Measurements from ENCODE around the gene ZBTB18. TPM values are rescaled to one million over a fixed set of nuclear protein-coding genes. Genes with fewer than 3 reads are reported as not detected.
A peak's percentile ranks its signal among the peaks of the same experiment; 100 is the strongest.
"Not testable (repeated sequence)": the region's sequence is repeated elsewhere in the genome, so short reads cannot be mapped to it uniquely, and the experiment has no call there.

Gene ZBTB18
- total RNA-seq, 6 experiments from 2014 or later, result 19.4 to 24.5 (median 22.0) TPM

- Mint-ChIP-seq H3K4me3 (no peak overlapping the region; the same call in 1 of the 2 replicates), H3K9me3 (no peaks in the 10 kb centered on the region), H3K27ac (no peak overlapping the region), H3K27me3 (ENCODE audit: insufficient read depth) (peaks cover 15% of the 10 kb centered on the region), H3K36me3 (ENCODE audit: low read depth) (no peaks in the 10 kb centered on the region), H3K4me1 (ENCODE audit: low read depth) (peaks cover 15% of the 10 kb centered on the region)
- peak; percentile 19; the same call in 1 of the 2 replicates for TF ChIP-seq CTCF (IDR thresholded peaks at IDR 0.05)
- DNase-seq, result no peak
Measured at GRCh38 chr1:244010191-244010590, 40.9 kb upstream of the ZBTB18 start.

- TF ChIP-seq CTCF (IDR thresholded peaks at IDR 0.05), result no peak
- no peak for DNase-seq
- Mint-ChIP-seq H3K4me1 (ENCODE audit: low read depth) (peaks cover 15% of the 10 kb centered on the region), H3K36me3 (ENCODE audit: low read depth) (no peaks in the 10 kb centered on the region), H3K27ac (no peak overlapping the region), H3K4me3 (no peak overlapping the region; the same call in 1 of the 2 replicates), H3K27me3 (ENCODE audit: insufficient read depth) (peaks cover 15% of the 10 kb centered on the region), H3K9me3 (no peaks in the 10 kb centered on the region)
Measured at GRCh38 chr1:244010703-244011123, 40.4 kb upstream of the ZBTB18 start.

- H3K4me3 Mint-ChIP-seq, result no peak overlapping the region
- H3K4me1 Mint-ChIP-seq (ENCODE audit: low read depth), result peaks cover 15% of the 10 kb centered on the region
- no peaks in the 10 kb centered on the region for H3K36me3 Mint-ChIP-seq (ENCODE audit: low read depth)
- no peak for DNase-seq
- peaks cover 15% of the 10 kb centered on the region for H3K27me3 Mint-ChIP-seq (ENCODE audit: insufficient read depth)
- H3K27ac Mint-ChIP-seq, result no peak overlapping the region
- no peak for TF ChIP-seq CTCF (IDR thresholded peaks at IDR 0.05)
- no peaks in the 10 kb centered on the region for H3K9me3 Mint-ChIP-seq
Measured at GRCh38 chr1:244011271-244011670, 39.8 kb upstream of the ZBTB18 start.

- no peaks in the 10 kb centered on the region for H3K36me3 Mint-ChIP-seq (ENCODE audit: low read depth)
- no peaks in the 10 kb centered on the region for H3K9me3 Mint-ChIP-seq
- no peak for DNase-seq
- peaks cover 15% of the 10 kb centered on the region for H3K27me3 Mint-ChIP-seq (ENCODE audit: insufficient read depth)
- no peak overlapping the region for H3K4me3 Mint-ChIP-seq
- no peak for TF ChIP-seq CTCF (IDR thresholded peaks at IDR 0.05)
- H3K4me1 Mint-ChIP-seq (ENCODE audit: low read depth), result peaks cover 15% of the 10 kb centered on the region
- no peak overlapping the region for H3K27ac Mint-ChIP-seq
Measured at GRCh38 chr1:244011786-244012185, 39.3 kb upstream of the ZBTB18 start.

GRCh38 chr1:244012202-244012601, 38.9 kb upstream of the ZBTB18 start:
- Mint-ChIP-seq H3K27ac (no peak overlapping the region), H3K27me3 (ENCODE audit: insufficient read depth) (peaks cover 12% of the 10 kb centered on the region), H3K4me1 (ENCODE audit: low read depth) (peaks cover 15% of the 10 kb centered on the region), H3K9me3 (no peaks in the 10 kb centered on the region), H3K36me3 (ENCODE audit: low read depth) (no peaks in the 10 kb centered on the region), H3K4me3 (no peak overlapping the region)
- no peak for TF ChIP-seq CTCF (IDR thresholded peaks at IDR 0.05)
- DNase-seq, result peak; percentile 11

- no peak for TF ChIP-seq CTCF (IDR thresholded peaks at IDR 0.05)
- H3K4me1 Mint-ChIP-seq (ENCODE audit: low read depth), result peaks cover 15% of the 10 kb centered on the region
Measured at GRCh38 chr1:244013100-244013499, 38.0 kb upstream of the ZBTB18 start.

GRCh38 chr1:244014862-244015261, 36.2 kb upstream of the ZBTB18 start:
- not testable (repeated sequence) for H3K36me3 Mint-ChIP-seq (ENCODE audit: low read depth); DNase-seq; H3K27ac Mint-ChIP-seq; H3K9me3 Mint-ChIP-seq; H3K4me3 Mint-ChIP-seq
- Mint-ChIP-seq H3K27me3 (ENCODE audit: insufficient read depth) (peaks cover 13% of the 10 kb centered on the region), H3K4me1 (ENCODE audit: low read depth) (peaks cover 15% of the 10 kb centered on the region)

More at GRCh38 chr1:244013100-244013499, 38.0 kb upstream of the ZBTB18 start:
- Mint-ChIP-seq H3K36me3 (ENCODE audit: low read depth) (no peaks in the 10 kb centered on the region), H3K9me3 (no peaks in the 10 kb centered on the region), H3K4me3 (no peak overlapping the region), H3K27ac (no peak overlapping the region), H3K27me3 (ENCODE audit: insufficient read depth) (peaks cover 15% of the 10 kb centered on the region)
- no peak for DNase-seq
